ENCODE measurements around the gene KRTAP10-1.

Gene KRTAP10-1

DNA sequence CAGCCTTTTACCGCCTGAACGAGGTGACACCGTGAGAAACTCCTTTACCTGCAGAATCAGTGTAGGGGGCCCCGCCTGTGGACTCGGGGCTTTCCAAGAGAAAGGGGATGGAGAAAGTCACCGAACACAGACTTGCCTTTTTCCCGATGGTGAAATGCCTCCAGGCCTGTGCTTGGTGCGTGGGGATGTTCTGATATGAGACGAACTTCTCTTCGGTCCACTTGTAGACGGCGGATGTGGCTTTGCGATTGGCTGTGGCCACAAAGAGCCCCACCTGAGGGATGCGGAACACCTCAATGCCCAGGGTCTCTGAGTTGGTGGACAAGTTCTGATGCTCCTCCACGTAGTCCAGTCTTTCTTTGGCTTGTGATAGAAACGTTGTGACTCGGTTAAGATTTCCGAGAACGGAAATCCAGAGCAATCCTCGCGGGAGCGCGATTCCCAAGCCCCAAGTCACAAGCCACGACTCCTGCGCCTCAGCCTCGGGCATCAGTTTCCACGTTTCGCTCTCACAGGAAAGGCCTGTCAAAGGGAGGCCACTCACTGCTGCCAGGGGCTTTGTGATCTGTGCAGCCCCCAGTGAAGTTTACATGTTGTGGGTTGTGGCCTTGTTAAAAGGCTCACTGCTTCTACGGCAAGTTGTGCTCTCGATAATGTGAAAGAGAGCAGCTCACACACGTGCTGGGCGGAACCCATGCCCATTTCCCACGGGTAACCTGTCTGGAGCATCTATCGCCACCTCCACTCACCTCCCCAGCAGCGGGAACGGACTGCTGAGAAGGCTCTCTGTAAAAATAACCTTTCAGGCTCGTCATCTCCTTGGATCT is 12.6 kb downstream of the KRTAP10-1 start:
- no peak for DNase-seq

DNA sequence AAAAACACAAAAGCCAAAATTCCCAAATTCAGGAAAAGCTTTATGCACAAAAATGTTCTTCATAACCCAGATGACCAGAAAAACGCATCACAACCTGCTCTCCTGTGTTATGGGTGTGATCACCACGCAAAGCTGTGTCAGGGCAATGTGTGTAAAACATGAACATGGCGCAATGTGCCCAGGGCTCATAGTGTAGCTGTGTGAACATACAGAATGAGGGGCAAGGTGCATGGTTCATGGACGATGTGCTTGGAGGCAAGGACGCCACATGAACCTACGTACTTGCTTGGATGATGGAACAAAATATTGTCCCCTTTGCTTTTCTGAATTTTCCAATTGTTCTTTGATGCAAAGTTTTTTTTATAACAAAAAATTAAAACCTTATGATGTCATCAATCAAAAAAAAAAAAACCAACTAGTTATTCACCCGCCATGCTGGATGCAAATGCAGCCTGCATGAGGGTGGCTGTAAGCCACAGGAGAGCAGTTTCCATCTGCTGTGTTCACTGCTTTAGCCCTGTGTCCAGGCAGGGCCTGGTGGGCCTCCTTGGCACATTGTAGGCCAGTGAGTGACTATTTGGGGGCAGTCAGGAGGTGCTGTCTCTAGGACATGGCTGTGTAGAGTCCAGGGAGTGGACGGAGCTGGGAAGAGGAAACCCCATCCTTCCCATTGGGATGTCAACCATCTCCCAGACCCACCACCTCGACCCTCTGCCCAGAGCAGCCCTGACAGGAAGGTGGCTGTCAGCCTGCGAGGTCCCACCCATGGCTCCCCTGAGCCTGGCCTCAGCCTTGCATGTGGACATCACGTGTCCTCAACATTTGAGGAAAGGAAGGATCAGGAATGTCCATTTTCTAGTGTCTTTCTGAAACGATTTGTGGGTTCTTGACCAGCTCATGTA is 13.6 kb downstream of the KRTAP10-1 start:
- DNase-seq: no peak

DNA sequence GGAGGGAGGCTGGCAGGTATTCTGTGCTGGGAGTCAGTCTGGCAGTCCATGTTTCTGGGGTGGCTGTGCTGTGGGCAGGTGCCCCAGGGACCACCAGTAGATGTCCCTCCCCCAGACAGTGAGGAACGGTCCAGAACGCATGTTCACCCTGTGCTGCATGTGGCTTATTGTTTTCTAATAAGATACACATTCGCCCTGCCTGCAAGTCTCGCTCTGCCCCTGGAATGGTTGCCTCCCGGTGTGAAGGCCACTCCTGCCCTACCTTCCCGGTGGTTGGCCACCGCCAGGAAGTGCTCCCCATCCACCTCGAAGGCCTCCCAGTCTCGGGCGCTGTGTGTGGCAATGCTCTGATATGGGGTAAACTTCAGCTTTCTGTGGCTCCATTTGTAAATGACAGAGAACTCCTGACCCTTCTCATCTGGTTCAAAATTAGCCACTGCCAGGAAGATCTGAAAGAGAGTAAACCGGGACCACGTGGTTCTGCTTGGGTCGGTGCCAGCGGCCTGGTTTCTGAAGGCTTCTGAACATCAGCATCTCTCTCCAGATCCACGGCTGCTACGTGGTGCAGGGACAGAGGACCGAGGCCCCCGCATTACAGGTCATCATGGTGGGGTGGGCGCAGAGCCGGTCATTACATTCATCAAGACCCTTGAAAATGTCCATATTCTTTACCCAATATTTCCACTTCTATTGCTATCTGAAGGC is 14.5 kb downstream of the KRTAP10-1 start:
- DNase-seq: no peak

DNA sequence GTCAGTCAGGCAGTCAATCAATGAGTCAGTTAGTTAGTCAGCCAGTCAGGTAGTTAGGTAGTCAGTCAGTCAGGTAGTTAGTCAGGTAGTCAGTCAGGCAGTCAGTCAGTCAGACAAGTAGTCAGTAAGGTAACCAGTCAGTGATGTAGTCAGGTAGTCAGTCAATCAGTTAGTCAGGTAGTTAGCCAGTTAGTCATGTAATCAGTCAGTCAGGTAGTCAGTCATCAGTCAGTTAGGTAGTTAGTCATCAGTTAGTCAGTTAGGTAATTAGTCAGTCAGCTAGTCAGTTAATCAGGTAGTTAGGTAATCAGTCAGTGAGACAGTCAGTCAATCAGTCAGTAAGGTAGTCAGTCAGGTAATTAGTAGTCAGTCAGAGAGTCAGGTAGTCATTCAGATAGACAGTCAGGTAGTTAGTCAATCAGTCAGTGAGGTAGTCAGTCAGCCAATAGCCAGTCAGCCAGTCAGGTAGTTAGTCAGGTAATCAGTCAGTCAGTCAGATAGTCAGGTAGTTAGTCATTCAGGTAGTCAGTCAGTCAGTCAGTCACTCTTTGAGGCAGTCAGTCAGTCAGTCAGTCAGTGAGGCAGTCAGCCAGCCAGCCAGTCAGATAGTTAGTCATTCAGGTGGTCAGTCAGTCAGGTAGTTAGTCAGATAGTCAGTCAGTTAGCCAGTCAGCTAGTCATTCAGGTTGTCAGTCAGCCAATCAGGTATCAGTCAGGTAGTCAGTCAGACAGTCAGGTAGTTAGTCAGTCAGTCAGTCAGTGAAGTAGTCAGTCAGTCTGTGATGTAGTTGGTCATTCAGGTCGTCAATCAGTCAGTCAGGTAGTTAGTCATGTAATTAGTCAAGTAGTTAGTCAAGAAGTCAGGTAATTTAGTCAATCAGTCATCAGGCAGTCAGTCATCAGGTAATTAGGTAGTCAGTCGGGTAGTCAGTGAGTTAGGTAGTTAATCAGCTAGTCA is 15.3 kb downstream of the KRTAP10-1 start:
- DNase-seq: no peak

DNA sequence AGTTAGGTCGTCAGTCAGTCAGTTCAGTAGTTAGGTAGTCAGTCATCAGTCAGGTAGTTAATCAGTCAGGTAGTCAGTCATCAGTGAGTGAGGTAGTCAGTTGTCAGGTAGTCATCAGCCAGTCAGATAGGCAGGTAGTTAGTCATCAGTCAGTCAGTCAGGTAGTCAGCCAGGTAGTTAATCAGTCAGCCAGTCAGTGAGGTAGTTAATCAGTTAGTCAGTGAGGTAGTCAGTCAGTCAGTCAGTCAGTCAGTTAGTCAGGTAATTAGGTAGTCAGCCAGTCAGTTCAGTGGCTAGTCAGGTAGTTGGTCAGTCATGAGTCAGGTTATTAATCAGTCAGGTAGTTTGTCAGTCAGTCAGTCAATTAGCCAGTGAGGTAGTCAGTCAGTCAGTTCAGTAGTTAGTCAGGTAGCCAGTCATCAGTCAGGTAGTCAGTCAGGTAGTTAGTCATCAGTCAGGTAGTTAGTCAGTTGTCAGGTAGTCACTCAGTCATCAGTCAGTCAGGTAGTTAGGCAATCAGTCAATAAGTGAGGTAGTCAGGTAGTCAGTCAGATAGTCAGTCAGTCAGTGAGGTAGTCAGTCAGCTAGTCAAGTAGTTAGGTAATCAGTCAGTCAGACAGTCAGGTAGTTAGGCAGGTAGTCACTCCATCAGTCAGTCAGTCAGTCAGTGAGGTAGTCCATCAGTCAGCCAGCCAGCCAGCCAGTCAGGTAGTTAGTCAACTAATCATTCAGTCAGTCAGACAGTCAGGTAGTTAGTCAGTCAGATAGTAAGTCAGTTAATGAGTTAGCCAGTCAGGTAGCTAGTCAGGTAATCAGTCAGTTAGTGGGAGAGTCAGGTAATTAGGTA is 16.2 kb downstream of the KRTAP10-1 start:
- DNase-seq: no peak

DNA sequence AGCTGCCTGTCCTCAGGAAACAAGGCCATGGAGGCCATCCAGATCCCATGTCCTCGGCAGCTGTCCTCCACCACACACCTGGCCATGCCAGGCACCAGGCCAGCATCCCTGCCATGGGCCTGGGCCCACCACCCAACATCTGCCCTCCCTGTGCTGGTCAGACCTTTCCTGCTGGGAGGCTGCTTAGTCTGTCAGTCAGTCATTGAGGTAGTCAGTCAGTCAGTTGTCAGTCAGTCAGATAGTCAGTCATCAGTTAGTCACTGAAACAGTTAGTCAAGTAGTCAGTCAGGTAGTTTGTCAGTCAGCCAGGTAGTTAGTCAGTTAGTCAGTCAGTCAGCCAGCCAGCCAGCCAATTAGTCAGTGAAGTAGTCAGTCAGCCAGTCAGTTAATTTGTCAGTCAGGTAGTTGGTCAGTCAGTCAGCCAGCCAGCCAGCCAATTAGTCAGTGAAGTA is 17.2 kb downstream of the KRTAP10-1 start:
- no peak for DNase-seq

DNA sequence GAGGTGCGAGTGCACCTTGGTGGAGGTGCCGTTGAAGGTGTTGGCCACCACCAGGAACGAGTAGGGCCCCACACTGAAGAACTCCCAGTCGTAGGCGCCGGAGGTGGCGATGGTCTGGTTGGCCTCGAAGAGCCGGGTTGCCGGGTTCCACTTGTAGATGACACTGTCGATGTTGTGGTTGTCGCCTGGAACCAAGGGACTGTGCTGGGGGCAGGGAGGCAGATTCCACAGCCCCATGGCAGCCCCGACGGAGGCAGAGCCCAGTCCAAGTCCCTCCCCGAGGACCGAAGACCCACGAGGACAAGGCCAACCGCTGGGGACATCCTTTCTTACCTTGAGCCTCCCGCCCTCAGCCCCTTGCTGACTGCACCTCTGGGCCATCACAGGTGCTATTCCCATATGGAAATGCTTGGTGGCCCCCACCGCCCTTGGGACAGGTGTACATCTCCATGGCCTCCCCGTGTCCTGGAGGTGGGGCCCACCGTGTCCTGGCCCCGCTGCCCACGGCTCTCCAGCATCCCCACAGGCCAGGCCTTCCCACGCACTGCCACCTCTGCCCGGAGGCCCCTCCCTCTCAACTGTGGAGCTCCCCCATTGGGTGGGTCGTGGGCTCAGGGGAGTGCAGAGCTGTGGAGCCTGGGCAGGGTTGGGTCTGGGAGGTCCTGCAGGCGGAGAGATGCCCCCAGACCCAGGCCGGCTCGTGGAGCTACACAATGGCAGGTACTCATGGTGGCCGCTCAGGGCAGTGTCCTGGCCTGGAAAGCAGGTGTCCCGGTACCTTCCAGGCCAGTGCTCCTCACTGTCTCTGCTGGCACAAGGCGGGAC is 17.9 kb downstream of the KRTAP10-1 start:
- no peak for DNase-seq

DNA sequence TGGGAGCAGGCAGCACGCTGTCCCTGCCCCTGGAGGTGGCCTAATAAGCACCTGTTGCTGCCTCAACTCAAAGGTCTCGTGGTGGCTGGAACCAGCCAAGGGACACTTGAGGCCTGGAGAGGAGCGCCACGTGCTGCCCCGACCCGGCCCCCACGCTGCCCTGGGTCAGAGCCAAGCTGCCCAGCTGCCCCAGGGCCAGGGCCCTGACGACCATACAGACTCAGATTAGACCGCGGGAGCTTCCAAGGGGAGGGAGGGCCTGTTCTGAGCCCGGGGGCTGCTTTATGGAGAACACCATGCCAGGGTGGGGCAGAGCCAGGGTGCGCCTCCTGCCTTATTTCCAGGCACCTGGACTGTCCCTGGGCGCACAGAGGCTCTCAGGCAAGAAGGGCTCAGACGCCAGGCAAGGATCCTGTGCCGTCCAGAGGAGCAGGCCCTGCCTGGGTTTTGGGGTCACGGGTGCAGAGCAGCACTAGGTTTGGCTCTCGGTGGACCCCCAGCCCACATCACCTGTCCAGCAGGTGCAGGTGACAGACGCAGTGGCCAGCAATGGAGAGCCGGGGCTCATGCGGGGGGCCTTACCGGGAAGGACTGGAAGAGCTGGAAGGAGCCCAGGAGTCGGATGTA is 18.6 kb downstream of the KRTAP10-1 start:
- no peak for DNase-seq

DNA sequence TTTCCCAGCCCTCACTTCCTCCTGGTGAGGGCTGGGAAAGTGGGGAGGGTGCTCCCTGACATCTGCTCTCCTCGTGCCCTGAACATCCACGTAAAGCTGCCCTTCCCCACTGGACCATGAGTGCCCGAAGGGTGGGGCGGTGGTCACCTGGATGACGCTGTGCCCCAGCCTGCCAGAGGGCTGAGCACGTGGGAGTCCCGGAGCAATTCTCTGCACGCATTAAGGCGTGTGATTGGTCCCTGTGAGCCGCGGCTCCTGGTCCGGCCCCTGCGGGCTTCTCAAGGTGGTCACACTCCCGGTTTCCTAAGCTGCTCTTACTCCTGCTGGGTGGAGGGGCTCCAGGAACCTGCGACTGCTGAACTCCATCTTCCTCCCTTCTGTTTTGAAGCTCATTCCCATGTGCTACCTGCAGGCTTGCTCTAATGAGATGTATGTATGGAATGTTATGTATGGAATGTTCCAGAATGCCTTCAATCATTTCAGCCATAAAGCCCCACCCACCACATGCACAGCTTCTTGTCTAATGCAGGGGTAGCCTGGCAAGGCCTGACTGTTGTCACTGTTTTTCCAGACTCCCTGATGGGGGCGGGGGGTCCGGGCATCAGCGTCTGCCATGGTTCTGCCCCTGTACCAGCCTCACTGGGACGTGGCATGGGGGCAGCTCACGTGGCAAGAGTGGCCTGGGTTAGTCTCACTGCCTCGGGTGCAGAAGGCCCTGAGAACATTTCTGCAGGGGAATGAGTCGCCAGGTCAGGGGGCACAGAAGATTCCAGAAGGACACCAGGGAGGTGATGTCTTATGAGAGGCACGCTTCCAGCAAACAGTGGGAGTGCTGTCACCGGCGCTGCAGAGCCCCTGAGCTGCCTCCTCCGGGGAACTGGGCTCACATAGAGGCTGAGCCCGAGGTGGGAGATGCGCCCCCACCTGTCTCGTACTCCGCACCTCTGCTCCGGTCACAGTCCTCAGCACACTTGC is 19.4 kb downstream of the KRTAP10-1 start:
- DNase-seq: no peak

DNA sequence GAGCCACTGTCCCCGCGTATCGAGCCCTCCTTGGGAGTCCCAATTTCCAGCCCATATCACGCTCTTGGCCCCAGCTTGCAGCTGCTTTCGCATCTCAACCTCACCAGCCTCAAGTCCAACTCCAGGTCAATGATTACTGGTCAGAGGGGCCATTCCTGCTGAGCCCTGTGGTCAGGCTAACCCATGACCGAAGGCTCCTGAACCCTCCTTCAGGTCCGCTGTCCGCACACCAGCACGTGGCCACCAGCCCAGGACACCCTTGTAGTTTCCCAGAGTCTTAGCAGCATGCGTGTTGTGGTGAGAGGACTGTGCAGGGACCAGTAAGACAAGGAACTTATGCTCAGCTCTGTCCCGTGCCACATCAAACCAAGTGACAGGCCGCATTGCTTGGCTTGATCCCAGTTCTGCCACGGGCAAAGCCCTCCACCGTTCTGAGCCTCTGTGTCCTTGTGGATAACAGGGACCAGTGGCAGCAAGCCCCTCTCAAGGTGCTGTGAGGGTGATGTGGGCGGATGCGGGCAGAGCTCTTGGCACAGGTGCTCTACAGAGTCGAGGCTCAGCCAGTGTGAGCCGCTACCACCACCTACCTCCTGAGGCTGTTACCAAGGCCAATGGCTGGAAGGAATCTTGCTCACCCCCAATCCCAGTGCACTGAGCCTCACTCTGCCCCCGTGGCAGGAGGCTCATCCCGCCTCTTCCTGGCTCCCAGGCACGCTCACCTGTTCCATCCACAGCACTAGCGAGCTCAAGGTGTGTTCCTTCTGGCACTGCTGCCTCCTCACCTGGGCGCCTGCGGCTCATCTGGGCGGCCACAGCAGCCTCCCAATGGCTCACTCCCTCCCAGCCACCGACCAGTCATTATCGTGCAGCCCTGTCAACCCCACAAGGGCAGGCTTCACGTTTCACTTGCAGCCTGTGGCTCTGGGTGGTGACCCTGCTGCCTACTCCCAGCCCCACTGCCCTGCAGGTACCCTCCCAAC is 20.4 kb downstream of the KRTAP10-1 start:
- DNase-seq: no peak

DNA sequence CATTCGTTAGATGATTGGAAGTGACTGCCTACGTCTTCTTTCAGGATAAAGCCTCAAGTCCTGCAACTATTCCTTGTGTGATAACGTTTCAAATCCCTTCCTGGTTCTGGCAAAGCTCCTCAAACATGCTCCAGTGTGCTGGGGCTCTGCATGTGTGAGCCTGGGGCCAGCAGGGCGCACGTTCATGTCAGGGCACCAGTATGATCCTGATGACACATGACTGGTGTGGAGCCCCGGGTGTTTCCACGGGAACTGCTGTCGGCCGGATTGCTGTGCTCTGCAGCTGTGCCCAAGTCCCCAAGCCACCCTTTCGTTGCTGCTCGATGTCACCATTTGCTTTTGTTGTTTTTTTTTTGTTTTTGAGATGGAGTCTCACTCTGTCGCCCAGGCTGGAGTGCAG is 21.3 kb downstream of the KRTAP10-1 start:
- DNase-seq: no peak

DNA sequence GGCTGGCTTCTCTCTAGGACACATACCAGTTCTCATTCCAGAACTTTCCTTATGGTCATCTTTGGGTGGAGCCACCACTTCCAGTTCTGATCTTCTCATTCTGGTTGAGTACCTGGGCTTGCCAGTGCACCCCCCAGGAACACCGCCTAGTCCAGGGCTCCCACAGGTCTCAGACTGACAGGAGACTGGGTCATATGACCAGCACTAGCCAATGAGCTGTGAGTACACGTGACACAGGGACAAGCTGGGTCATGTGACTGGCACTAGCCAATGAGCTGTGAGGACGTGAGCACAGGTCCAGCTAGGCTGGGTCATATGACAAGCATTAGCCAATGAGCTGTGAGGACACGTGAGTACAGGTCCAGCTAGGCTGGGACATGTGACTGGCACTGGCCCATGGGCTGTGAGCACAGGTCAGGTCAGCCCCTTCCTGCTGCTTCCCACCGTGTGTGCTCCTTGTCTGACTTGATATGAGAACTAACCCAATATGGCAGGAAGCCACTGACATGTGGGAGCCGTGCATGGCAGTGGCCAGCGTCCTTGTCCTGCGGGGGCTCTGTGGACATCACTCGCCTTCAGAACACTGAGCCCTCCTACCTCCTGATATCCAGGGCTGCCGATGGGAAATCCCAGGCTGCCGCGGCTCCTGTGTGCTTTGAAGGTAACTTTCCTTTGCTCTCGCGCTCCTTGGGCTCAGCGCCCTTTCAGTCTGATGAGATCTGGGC is 22.7 kb downstream of the KRTAP10-1 start:
- DNase-seq: no peak

DNA sequence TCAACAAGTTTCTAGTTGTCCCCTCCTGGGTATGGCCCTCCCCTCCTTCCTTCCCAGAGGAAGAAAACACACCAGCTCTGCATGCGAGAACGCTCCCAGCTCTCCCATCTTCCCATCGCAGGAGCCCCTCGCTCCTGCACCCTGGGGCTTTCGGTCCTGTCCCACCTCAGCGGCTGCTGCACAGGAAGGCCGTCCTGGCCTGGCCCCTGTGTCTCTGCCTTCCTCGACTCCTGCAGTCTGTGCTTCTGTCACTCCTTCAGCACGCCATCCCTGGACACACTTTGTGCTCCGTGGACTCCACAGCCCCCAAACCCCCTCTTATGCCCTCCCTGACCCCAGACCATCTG is 23.2 kb downstream of the KRTAP10-1 start:
- no peak for DNase-seq

DNA sequence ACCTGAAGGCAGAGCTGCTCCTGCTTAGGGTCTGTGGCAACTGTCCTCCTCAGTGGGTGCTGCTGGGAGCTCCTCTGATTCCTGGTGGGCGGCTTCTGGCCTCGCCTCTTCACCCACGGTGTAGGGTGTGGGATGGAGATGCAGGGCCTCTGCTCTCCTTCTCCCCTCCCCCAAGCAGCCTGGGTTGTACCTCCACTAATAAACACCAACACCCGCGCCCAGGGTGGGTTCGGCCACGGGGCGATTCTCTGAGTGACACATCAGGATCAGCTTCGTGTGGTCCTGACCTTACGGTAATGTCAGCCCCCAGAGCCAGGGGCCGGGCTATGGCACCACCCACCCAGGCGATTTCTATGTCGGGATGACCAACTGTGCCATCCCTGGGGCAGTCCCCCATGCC is 23.7 kb downstream of the KRTAP10-1 start:
- DNase-seq: no peak

DNA sequence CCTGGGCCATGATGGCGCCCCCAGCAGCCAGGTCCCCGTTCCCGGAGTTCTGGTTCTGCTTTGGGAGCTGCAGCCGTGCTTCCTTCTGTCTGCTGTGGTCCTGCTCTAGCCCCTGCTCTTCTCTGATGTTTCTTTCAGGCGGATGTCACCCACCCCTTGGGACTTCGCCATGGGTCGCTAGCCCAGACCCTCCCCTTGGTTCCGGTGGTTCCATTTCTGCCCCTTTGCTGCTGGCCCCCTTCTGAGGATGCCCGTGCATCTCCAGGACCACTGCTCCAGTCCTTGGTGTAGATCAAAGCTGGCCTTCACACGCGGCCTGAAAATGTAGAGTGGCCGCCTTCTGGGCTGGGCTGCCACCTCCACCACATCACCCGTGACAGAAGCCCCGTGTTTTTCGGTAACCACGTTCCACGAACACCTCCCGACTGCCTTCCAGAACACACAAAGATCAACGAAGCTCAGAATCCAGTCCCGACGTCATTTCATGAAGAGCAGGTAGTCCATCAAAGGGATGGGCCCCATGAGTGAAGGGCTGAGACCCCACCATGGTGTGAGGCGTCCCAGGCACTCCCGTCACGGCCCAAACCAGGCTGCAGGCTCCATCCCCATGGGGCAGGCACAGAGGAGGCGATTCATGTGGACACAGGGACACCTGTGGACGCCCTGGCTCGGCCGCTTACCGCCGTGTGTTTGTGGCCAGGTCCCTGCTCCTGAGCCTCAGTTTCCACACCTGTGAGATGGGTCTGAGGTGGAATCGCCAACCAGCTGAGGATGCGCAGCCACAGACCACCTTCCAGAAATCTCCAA is 24.4 kb downstream of the KRTAP10-1 start:
- DNase-seq: no peak

All from NCI-H748 treated with DMSO at 0.1 percent for 48 hours (cell line).